GM12875 (cell line): ENCODE data around the gene NELFCD.

Source experiments
- H3K4me3 ChIP-seq: one replicate; pipeline ENCODE4 v1.5.1; 2011; ENCODE audit warnings: low read depth, low read length, control low read depth
- TF ChIP-seq, protein P1 (sequence below): IDR thresholded peaks from 2 replicates; pipeline ENCODE4 v1.5.1; 2011; ENCODE audit warnings: low read depth, mild to moderate bottlenecking, control low read depth, inconsistent platforms, low read length, moderate library complexity, borderline replicate concordance; ENCODE audit not compliant: insufficient read depth

NELFCD gene

DNA sequence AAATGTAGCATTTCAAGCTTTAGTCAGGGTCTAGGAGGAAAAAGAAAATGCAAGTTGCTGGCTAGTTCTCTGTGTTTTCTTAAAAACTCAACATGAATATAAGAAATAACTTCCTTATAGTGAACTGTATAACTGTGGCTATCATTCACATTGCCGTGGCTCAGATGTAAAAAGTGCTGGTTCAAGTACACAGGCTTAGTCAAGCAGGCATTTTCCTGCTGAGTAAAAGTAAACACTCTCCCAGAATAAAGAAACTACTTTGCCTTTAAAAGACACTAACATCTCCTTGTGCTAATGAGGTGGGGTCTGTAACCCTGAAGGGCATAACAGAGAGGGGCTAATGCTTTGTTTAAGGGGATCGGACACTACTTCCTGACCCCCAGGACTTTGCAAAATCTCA lies 47.8 kb downstream of the NELFCD start:
- TF ChIP-seq, protein P1, sequence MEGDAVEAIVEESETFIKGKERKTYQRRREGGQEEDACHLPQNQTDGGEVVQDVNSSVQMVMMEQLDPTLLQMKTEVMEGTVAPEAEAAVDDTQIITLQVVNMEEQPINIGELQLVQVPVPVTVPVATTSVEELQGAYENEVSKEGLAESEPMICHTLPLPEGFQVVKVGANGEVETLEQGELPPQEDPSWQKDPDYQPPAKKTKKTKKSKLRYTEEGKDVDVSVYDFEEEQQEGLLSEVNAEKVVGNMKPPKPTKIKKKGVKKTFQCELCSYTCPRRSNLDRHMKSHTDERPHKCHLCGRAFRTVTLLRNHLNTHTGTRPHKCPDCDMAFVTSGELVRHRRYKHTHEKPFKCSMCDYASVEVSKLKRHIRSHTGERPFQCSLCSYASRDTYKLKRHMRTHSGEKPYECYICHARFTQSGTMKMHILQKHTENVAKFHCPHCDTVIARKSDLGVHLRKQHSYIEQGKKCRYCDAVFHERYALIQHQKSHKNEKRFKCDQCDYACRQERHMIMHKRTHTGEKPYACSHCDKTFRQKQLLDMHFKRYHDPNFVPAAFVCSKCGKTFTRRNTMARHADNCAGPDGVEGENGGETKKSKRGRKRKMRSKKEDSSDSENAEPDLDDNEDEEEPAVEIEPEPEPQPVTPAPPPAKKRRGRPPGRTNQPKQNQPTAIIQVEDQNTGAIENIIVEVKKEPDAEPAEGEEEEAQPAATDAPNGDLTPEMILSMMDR = no peak
- no peak overlapping the region for H3K4me3 ChIP-seq

DNA sequence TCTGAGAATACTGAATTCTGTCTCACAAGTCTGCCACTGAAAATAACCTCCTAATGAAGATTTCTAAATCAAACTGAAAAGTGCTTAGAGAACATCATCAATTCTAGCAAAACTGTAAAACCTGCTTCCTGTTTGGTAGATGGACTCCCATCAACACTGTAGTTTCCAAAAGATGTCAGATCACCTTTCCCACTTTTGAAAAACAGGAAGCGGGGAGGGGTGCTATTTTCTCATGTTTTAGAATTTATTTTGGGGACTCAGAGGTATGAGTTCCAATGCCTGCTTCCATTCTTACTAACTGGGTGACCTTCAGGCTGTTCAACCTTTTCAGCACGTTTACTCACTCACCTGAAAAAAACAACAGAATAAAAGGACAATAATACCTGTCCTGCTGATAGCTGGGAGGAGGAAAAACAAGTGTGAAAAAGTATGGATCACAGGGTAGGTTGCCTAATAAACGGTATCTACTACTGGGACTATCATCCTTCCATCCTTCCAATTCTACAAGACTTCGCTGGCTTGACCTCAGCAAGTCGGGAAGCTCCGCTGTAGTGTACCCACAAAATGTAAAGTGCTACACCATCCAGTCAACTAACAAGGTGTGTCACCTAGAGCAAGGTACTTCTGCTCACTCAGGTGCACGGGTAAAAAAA lies 50.0 kb downstream of the NELFCD start:
- H3K4me3 ChIP-seq = peak overlapping the region; percentile 77
- TF ChIP-seq, protein P1 = no peak

- TF ChIP-seq, protein P1 = no peak
- peak overlapping the region; percentile 77 for H3K4me3 ChIP-seq
Observed at GRCh38 chr20:59031564-59032022, 50.5 kb downstream of the NELFCD start.

GRCh38 chr20:59032023-59032712 lies 51.1 kb downstream of the NELFCD start, which contains the start of gene ATP5F1E:
Gene ATP5F1E (minus strand): TSS chr20:59032335. CDS start chr20:59032251, 84 bp downstream.
- peak within 1 kb of the TSS; percentile 77 for H3K4me3 ChIP-seq
- TF ChIP-seq, protein P1 = no peak

DNA sequence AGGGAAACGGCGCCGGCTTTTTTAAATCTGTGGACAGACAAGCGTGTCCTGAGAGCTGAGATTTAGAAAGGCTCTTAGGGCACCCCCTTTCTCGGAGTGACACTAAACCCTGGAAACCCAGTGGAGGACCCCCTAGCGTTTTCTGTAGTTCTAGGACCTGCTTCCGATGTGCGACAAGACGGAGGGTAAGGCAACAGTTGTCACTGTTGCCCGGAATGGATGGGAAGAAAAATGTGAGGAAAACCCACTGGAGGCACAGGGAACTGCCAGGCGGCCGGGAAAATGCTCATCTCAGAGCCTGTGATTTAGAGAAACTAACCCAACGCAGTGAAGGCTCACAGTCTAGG lies 51.6 kb downstream of the NELFCD start:
- peak overlapping the region; percentile 52 for H3K4me3 ChIP-seq
- TF ChIP-seq, protein P1 = no peak

GRCh38 chr20:59033093-59033492 lies 52.0 kb downstream of the NELFCD start:
- TF ChIP-seq, protein P1 = no peak
- no peak overlapping the region for H3K4me3 ChIP-seq

DNA sequence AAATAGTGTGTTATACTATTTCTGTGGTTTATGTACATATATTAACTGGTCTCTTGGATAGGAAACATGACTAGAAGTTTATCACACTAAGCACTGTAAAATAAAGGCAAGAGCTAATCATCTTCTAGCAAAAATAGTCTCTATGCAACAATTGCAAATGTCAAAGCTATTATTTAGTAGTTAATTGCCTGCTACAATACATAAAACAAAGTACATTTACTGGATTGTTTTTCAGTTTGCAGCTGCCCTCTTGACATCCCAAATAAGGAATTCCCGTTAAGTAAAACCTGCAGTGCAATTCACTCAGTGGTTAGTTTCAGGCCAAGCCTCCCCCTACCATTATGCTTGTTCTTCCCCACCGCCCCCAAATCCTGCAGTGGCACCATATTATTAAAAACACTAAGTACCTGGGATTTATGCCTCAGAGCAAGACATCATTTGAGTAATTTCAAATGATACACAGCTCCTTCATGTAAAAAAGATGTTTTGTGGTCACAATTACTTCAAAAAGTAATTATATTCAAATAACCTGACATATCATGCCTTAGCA lies 52.6 kb downstream of the NELFCD start:
- H3K4me3 ChIP-seq = no peak overlapping the region

More for the DNA sequence above, 52.6 kb downstream of the NELFCD start:
- TF ChIP-seq, protein P1 = no peak
